ENCODE results near the gene SIGLEC11. TPM values are rescaled to one million over a fixed set of nuclear protein-coding genes. Genes with fewer than 3 reads are reported as not detected.

SIGLEC11 gene
- total and polyA plus RNA-seq, 2 donors (not counting 1 experiment from before 2014, with no cell fraction given): 0.09 TPM; not detected in 1

DNA sequence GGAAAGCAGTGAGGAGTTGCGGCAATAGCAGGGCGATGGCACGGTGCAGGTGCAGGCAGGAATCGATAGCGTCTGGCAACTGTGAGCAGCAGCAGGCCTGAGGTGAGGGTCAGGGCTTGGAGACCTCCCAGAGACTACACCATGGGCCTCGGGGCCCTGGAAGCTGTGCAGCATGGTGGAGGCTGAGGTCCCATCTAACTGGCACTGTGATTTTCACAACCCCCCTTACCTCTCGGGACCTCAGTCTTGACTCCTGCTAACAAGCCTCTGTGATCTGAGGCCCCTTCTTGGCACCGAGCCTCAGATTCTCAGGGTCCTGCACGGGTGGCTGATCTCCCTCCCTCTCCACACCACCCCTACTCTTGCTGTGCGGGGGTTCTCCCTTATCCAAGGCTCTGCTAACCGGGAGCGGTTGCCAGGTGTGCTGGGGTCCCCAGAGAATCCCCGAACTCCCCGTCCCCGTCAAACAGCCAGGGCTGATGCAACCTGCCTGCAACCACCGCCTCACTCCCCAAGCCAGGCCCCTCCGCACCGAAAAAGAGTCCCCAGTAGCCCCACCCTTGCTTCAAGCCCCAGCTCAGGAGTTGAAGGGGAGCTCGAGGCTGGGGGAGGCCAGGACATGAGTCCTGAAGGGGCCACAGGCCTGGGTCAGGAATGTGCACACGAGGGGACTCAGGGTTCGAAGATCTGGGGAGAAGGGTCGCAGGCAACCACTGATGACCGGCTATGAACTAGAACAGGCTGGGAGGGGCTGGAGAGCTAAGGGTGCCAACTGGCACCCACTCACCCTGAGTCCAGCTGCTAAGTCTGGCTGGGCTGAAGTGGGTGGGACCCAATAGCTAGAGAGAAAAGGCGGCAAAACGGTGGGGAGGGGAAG is 36.7 kb downstream of the SIGLEC11 start:
- DNase-seq: no peak

More for the DNA sequence above, 36.7 kb downstream of the SIGLEC11 start:
- Histone ChIP-seq H2AFZ (ENCODE audit: insufficient read depth, low read depth, low read length, poor library complexity, severe bottlenecking) (no peak overlapping the region), H3K4me3 (ENCODE audit: control extremely low read depth in 1 of 5, extremely low read depth in 1 of 5, insufficient read depth in 1 of 5, low read depth in 2 of 5, low read length in 4 of 5) (no peak overlapping the region), H3K27me3 (replicated peaks in 1 of 4; ENCODE audit: control extremely low read depth in 1 of 4, control insufficient read depth in 3 of 4, insufficient read depth in 4 of 4, low read length in 3 of 4) (no peaks in the 10 kb centered on the region), H3K4me2 (replicated peaks; ENCODE audit: low read depth, low read length, poor library complexity, severe bottlenecking) (peak overlapping the region; percentile 8), H3K9ac (ENCODE audit: low read length) (no peak overlapping the region), H4K20me1 (ENCODE audit: control insufficient read depth, insufficient read depth, low read length, poor library complexity, severe bottlenecking) (peaks cover 87% of the 10 kb centered on the region), H3K36me3 (replicated peaks in 1 of 2; ENCODE audit: control extremely low read depth in 1 of 2, control insufficient read depth in 1 of 2, extremely low read depth in 1 of 2, insufficient read depth in 2 of 2, low read length in 1 of 2) (peaks cover 1 to 46% of the 10 kb centered on the region in 2 experiments), H3K27ac (ENCODE audit: low read length in 2 of 2) (no peak overlapping the region), H3K4me1 (ENCODE audit: control insufficient read depth in 2 of 2, insufficient read depth in 2 of 2, low read length in 2 of 2) (peaks cover 15 to 32% of the 10 kb centered on the region in 2 donors), H3K9me3 (ENCODE audit: control extremely low read depth in 1 of 3, control insufficient read depth in 2 of 3, insufficient read depth in 1 of 3, low read length in 2 of 3) (no peaks in the 10 kb centered on the region), H3K79me2 (ENCODE audit: control insufficient read depth, insufficient read depth, low read length) (peaks cover 100% of the 10 kb centered on the region)
- 76% methylated on average over 24 of the region's 25 CpGs for WGBS (ENCODE audit: insufficient coverage)
- Mint-ChIP-seq H3K27ac (peak overlapping the region; percentile 61), H3K27me3 (no peaks in the 10 kb centered on the region), H3K4me1 (peaks cover 60% of the 10 kb centered on the region), H3K9me3 (ENCODE audit: insufficient read depth) (no peaks in the 10 kb centered on the region), H3K4me3 (no peak overlapping the region)
- ChIA-PET POLR2A (no interaction called here), CTCF (interaction anchor here (0.6 kb wide), 1 partner anchor 21 kb away, joined by 5 read pairs; no protein-coding TSS in a partner anchor)
- intact Hi-C loops (cut with micrococcal nuclease): loop anchor here (10.0 kb wide), 1 partner anchor 881 kb away; no protein-coding TSS in a partner anchor
- ATAC-seq (ENCODE audit: low read depth): no peak
- TF ChIP-seq, protein P1, sequence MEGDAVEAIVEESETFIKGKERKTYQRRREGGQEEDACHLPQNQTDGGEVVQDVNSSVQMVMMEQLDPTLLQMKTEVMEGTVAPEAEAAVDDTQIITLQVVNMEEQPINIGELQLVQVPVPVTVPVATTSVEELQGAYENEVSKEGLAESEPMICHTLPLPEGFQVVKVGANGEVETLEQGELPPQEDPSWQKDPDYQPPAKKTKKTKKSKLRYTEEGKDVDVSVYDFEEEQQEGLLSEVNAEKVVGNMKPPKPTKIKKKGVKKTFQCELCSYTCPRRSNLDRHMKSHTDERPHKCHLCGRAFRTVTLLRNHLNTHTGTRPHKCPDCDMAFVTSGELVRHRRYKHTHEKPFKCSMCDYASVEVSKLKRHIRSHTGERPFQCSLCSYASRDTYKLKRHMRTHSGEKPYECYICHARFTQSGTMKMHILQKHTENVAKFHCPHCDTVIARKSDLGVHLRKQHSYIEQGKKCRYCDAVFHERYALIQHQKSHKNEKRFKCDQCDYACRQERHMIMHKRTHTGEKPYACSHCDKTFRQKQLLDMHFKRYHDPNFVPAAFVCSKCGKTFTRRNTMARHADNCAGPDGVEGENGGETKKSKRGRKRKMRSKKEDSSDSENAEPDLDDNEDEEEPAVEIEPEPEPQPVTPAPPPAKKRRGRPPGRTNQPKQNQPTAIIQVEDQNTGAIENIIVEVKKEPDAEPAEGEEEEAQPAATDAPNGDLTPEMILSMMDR (IDR thresholded peaks at IDR 0.05): no peak
- no peak for TF ChIP-seq EZH2 (IDR thresholded peaks at IDR 0.05; ENCODE audit: borderline replicate concordance, insufficient read depth, low read depth, low read length, poor library complexity, severe bottlenecking)
